OCI-M2 (cell line): ENCODE data around the gene ATP9B.
"Not testable (repeated sequence)": the region's sequence is repeated elsewhere in the genome, so short reads cannot be mapped to it uniquely, and the experiment has no call there.

Source experiments
- DNase-seq: peaks from one replicate; lab custom pipeline; 2025; ENCODE audit not compliant: unreplicated experiment; lab: John Stamatoyannopoulos, UW

The ATP9B gene

GRCh38 chr18:79227621-79228020 lies 158.4 kb downstream of the ATP9B start:
- no peak for DNase-seq

- no peak for DNase-seq
Measured at GRCh38 chr18:79229431-79229830, 160.2 kb downstream of the ATP9B start.

DNA sequence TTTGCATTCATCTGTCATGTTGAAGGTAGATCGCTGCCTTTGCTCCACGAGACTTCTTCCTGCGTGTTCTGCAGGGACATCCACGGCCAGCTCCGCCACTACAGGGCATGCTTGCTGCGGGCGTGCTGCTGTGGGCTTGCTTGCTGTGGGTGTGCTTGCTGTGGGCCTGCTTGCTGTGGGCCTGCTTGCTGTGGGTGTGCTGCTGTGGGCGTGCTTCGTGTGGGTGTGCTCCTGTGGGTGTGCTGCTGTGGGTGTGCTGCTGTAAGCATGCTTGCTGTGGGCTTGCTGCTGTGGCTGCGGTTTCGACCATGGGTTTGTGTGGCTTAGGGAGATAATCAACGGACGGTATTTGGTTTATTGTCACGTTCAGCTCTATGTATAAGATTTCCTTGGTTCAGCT lies 165.2 kb downstream of the ATP9B start:
- DNase-seq: no peak

- DNase-seq: no peak
Measured at GRCh38 chr18:79239631-79240030, 170.4 kb downstream of the ATP9B start.

DNA sequence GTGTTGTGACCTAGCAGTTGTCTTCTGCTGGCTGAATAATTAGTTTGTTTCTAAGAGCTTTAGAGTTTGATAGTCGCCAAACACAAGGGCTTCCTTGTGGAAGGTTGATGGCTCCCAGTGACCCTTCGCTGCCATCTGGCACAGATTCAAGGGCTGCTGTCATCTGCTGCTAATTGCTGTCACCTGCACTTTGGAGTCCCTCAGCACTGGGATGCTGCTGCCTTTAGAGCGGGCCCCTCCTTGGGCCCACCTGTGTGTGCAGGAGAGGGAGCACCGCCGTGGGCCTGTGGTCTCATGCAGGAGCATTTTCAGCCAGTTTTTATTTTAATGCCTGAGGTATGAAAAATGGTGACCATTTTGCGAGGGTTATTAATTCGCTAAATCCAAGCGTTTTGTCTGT lies 172.6 kb downstream of the ATP9B start:
- DNase-seq: no peak

DNA sequence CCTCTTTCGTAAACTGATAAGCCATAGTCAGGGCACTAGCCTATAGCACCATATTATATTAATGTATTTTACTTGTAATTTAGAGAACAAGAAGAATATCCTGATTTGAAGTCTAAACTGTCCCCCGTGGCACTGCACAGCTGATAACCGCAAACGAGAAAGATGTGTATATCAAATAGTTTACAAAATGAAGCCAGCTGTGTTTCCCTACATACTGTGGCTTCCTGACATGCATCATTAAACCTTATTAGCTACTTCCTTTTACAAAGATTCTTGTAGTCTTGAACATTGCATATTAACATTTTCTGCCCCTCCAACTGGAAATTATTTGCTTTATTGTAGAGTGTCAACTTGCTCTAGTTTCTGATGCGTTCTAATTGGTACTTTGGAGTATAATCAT lies 173.1 kb downstream of the ATP9B start:
- no peak for DNase-seq

DNA sequence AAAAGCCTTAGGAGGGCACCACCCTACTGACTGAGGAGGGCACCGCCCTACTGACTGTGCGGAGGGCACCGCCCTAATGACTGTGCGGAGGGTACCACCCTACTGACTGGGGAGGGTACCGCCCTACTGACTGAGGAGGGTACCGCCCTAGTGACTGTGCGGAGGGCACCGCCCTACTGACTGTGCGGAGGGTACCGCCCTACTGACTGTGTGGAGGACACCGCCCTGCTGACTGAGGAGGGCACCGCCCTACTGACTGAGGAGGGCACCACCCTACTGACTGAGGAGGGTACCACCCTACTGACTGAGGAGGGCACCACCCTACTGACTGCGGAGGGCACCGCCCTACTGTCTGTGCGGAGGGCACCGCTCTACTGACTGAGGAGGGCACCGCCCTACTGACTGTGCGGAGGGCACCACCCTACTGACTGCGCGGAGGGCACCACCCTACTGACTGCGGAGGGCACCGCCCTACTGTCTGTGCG lies 176.4 kb downstream of the ATP9B start:
- DNase-seq: no peak

DNA sequence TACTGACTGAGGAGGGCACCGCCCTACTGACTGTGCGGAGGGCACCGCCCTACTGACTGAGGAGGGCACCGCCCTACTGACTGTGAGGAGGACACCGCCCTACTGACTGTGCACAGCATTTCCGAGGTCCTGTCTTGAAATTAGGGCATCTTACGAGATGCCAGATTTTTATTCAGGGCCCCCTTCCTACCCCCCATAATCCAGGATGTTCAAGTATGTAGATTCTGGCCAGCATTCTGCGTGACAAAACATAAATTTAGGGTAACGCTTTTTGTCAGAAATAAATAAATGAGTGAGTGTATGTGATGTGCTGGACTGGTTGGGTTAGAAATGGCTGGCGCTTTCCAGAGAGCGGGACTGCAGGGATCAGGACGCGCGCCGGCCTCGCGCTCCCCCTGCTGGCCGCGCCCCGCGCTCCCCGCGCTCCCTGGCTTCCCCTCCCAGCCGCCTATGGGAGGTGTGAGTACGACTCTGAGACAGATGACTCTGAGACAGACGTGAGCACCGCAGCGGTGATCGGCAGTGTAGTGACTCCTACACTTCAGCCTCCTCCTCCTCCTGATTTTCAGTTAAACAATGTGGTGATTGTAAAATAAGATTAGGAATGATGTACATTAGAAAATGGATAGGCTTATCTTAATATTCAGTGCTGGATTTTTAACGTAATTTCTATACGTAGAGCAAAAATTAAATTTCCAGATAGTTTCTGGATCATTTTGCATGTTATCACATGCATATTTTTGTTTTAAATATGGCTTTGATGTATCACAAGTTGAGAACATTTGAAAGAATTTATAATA lies 177.3 kb downstream of the ATP9B start:
- DNase-seq: peak; percentile 26

GRCh38 chr18:79248495-79249060 lies 179.4 kb downstream of the ATP9B start:
- DNase-seq: no peak

DNA sequence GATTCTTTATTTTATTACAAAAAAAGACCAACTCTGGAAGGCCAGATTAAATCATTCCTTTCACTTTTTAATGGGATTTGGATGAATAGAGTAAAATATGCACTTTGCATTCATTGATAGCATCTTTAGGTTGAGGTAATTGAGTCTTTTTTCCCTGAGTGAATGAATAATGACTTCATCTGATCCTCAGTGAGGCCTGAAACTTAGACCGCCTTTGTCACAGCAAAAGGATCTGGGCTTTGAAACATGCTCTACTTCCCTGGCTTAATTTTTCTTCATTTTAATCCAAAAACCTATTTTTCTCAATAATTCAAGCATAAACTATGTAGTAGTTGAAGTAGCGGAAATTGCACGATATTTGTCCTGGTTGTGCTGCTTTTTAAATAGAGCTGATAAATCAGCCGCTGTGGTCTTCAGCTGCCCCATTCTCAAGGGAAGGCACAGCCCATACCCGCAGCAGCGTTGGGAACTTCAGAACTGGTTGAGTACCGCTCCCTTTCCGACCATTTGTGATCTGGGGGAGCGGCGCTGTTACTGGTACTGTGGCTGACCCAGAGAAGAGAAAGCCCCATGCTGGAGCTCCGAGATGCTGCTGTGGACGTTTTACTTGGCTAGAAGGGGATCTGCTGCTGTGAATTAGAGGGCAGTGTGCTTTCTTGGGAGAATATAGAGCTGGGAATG lies 181.2 kb downstream of the ATP9B start:
- DNase-seq: no peak

DNA sequence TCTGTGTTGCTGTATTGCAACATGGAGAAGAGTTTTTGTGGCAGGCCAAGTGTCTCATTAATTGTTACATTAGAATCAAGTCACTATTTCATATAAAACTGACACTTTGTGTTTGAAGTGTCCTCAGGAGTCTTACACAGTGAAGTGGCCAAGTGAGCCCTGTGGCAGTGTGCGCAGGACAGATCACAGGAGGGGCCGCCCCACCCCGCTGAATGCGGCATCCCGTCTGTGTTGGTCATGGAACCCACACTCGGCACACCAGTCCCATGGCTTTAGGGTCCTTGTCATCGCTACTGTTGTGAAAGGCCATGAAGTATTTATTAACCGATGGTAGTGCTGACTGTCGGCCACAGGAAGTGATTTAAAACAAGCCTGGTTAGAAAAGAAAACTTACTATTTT lies 181.8 kb downstream of the ATP9B start:
- DNase-seq: no peak

GRCh38 chr18:79252904-79253633 lies 183.9 kb downstream of the ATP9B start:
- DNase-seq: no peak

- no peak for DNase-seq
Measured at GRCh38 chr18:79257480-79257879, 188.3 kb downstream of the ATP9B start.

DNA sequence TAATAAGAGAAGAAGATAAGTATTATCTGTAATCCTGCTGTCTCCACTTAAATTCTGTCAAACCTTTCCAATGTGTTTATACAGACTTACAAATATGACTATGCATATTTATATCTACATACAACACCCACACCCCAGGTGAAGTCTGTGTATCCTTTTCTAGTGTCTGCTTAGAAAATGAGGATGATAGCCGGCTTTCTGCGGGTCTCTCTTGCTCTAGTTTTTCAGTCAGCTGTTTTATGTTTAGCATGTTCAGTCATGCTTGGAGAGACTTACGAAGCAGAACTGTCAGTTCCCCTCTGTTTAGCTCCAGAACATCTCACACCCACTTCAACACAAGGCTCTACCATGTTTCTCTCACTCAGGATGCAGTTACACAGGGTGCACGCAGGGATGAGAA lies 189.3 kb downstream of the ATP9B start:
- no peak for DNase-seq

DNA sequence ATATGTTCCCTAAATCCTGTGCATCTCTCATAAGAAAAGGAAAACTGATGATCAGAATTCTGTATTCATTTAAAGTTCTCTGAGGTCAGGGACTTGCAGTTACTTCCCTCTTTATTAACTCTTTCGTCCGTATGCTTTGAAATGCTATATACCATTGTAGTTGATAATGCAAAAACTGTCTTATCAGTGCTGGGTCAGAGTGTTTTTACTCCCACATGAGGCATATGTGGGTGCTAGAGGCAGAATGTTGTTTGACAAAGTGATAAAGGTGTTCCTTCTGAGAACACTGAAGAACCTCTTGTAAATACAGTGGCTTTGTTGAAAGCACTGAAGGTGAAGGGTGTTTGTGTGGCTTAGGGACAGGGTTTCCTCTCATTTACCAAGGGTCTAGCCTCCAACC lies 190.0 kb downstream of the ATP9B start:
- DNase-seq: no peak

- DNase-seq: no peak
Measured at GRCh38 chr18:79260023-79260422, 190.8 kb downstream of the ATP9B start.

DNA sequence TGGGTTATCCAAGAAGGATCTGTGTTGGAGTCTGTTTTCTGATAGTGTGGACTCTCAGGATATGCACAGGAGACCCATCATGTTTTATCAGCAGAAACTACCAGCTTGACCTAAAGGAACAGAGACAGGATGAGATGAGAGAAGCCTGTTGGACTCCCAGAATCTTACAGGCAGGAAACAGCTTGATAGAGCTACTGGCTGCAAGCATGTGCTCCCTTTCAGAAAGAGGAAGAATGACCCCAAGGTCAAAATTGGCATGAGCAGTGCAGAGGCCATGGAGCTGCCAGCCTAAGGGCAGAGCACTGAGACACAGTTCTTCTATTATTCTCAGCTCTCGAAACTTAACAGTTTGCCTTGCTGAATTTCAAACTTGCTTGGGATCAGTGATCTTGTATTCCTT lies 191.3 kb downstream of the ATP9B start:
- DNase-seq: no peak

DNA sequence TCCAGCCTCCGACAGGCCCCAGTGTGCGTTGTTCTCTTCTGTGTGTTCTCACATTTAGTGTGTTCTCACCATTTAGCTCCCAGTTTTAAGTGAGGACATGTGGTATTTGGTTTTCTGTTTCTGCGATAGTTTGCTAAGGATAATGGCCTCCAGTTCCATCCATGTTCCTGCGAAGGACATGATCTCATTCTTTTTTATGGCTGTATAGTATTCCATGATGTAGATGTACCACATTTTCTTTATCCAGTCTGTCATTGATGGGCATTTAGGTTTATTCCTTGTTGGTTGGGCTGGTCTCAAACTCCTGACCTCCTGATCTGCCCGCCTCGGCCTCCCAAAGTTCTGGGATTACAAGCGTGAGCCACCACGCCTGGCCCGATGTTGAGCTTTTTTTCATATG lies 195.9 kb downstream of the ATP9B start:
- DNase-seq: not testable (repeated sequence)

- DNase-seq: not testable (repeated sequence)
Measured at GRCh38 chr18:79271812-79272211, 202.6 kb downstream of the ATP9B start.

DNA sequence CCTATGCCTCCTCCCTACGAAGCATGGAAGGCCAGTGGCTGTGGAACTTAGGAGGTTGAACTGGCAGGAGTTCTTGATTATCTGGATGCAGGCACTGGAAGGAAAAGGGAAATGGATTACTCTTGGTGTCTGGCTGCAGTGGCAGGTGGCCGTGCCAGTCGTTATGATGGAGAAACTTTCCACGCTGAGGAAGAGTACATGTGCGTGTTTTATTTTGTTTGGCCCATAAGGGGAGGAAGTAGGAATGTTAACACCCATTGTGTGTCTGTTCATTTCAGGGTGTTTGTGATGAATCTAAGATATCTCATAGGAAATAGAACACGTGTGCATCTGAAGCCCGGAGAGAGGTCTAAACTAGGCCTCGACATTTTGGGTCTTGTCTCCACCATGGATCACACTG lies 203.7 kb downstream of the ATP9B start:
- no peak for DNase-seq

GRCh38 chr18:79274823-79275222 lies 205.6 kb downstream of the ATP9B start:
- DNase-seq: no peak
